A549 (cell line): Measurements from ENCODE around the gene HADHB.
"Not testable (repeated sequence)": the region's sequence is repeated elsewhere in the genome, so short reads cannot be mapped to it uniquely, and the experiment has no call there.

ENCODE experiments used
- CTCF ChIP-seq: fragments of >200 bp; sonication (Bioruptor Twin); formaldehyde crosslinking; IDR thresholded peaks from 3 replicates; pipeline ENCODE4 v1.5.1; 2016
- MAZ ChIP-seq: fragments of 150-350 bp; IDR thresholded peaks from 2 replicates; pipeline ENCODE4 v1.6.1; 2014; ENCODE audit warnings: antibody characterized with exemption, low read depth, low read length, borderline replicate concordance
- REST ChIP-seq: fragments of 200-600 bp; sonication (generic); IDR thresholded peaks from 2 replicates; pipeline ENCODE4 v1.6.1; 2016; ENCODE audit warnings: antibody characterized with exemption, mild to moderate bottlenecking, moderate library complexity
- RFX5 ChIP-seq: fragments of 450-650 bp; IDR thresholded peaks from 2 replicates; pipeline ENCODE4 v1.7.1; 2014; ENCODE audit warnings: antibody characterized with exemption, mild to moderate bottlenecking, moderate library complexity
- USF2 ChIP-seq: fragments of 450-650 bp; IDR thresholded peaks from 2 replicates; pipeline ENCODE4 v1.6.1; 2014; ENCODE audit warnings: antibody characterized with exemption

GRCh38 chr2:26305094-26305493 is 60.4 kb downstream of the HADHB start:
- TF ChIP-seq RFX5, MAZ, CTCF, REST, USF2: not testable (repeated sequence)
